GM12801 (cell line): ENCODE results near the gene EPHB2.

Source experiments
- CTCF ChIP-seq: IDR thresholded peaks from one replicate; pipeline ENCODE4 v1.5.1; 2011; ENCODE audit warnings: control low read depth; ENCODE audit not compliant: insufficient read length; ENCODE audit errors: extremely low read depth

The EPHB2 gene

GRCh38 chr1:22966309-22966708 lies 255.7 kb downstream of the EPHB2 start:
- no peak for TF ChIP-seq CTCF

- no peak for TF ChIP-seq CTCF
Measured at GRCh38 chr1:22967833-22968232, 257.2 kb downstream of the EPHB2 start.

GRCh38 chr1:22969304-22969709 lies 258.7 kb downstream of the EPHB2 start:
- TF ChIP-seq CTCF: no peak

- TF ChIP-seq CTCF: no peak
Measured at GRCh38 chr1:22970096-22970495, 259.5 kb downstream of the EPHB2 start.
